NCI-H1092 (cell line): ENCODE results near the gene SCAMP2.

Experiments
- DNase-seq: peaks from one replicate; lab custom pipeline; 2025; lab: John Stamatoyannopoulos, UW

Gene SCAMP2

DNA sequence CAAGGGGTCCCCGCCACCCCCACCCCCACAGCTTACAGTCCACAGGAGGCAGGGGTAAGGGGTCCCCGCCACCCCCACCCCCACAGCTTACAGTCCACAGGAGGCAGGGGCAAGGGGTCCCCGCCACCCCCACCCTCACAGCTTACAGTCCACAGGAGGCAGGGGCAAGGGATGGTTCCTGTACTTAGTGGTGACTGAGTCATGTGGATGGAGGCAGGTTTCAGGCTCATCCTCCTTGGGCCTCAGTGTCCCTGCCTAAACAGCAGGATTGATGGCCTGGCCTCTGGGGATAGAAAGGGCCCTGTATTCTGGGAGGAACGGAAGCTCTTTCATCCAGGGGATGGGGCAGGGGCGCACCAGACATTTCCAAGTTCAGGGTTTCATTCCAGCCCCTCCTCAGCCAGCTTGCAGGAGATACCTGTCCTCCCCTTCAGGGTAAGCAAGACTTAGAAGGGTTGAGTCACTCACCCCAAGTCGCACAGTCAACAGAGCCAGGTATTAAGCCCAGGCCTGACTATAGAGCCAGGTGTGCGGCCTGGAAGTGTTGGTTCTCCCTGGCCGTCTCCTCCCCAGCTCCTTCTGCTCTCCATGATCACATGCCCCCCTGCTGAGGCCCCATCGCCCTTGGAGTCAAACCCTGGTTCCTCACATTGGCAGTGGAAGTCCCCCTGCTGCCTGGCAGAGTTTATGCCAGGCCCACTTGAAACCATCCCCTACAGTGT, 78.8 kb downstream of the SCAMP2 start:
- DNase-seq: no peak
